HepG2 (cell line): Measurements from ENCODE around the gene MRNIP. TPM values are rescaled to one million over a fixed set of nuclear protein-coding genes. Genes with fewer than 3 reads are reported as not detected.
A peak's percentile ranks its signal among the peaks of the same experiment; 100 is the strongest.

ENCODE experiments used
- ATAC-seq: fragments of 200-7000 bp; cut with Tn5 transposase; 3 replicates; pipeline ENCODE4 v1.9.1; 2020; ENCODE audit warnings: mild to moderate bottlenecking, moderate library complexity
- BruUV-seq: library from RNA; stranded (reverse); fragments of 400-500 nt; replicated peaks from 2 replicates; lab custom pipeline; 2021; lab: Mats Ljungman, UMichigan
- CTCF ChIA-PET: fragments of 300-600 bp; formaldehyde crosslinking; extraction: SDS; loops from one replicate; lab custom pipeline; 2021; ENCODE audit warnings: low total read pairs, inconsistent platforms, low intra/inter-chr PET ratio; lab: Yijun Ruan, JAX
- POLR2A ChIA-PET: fragments of 350-600 bp; sonication (Branson Sonifier 250); formaldehyde crosslinking; loops from one replicate; lab custom pipeline; 2020; ENCODE audit warnings: antibody characterized with exemption, inconsistent platforms; lab: Yijun Ruan, JAX
- DNase-seq: peaks from one replicate; pipeline ENCODE4 v3.0.0-alpha.2; 2015; ENCODE audit warnings: low spot score
- FAIRE-seq: peaks from 3 replicates; lab custom pipeline; 2011; peaks lifted over from hg19 to GRCh38; lab: Jason Lieb, UNC
- H2AFZ ChIP-seq: one replicate; pipeline ENCODE4 v1.6.1; 2011; ENCODE audit warnings: low read length, inconsistent platforms
- H3K27ac ChIP-seq: fragments of 300-600 bp; 3 replicates; pipeline ENCODE4 v1.8.0; 2011; ENCODE audit warnings: mixed run types, mild to moderate bottlenecking, mixed read lengths, low read length, inconsistent platforms; ENCODE audit not compliant: insufficient read depth; ENCODE audit errors: extremely low read length
- H3K27me3 ChIP-seq, 2 experiments: fragments of 200-600 bp in 1 of 2; 2 replicates in 1 of 2; 3 replicates in 1 of 2; pipeline versions ENCODE4 v1.6.0 to v1.8.0; 2011; ENCODE audit warnings: low read length in 2 of 2, mild to moderate bottlenecking in 2 of 2, moderate library complexity in 2 of 2, inconsistent platforms in 1 of 2; ENCODE audit not compliant: insufficient read depth in 2 of 2, control insufficient read depth in 1 of 2
- H3K36me3 ChIP-seq, 2 experiments: fragments of 200-600 bp in 1 of 2; replicated peaks in 1 of 2; 2 replicates in 1 of 2; 3 replicates in 1 of 2; pipeline versions ENCODE4 v1.5.1 to v1.8.0; 2011; ENCODE audit warnings: low read length in 2 of 2, inconsistent platforms in 1 of 2; ENCODE audit not compliant: insufficient read depth in 2 of 2, control insufficient read depth in 1 of 2
- H3K4me1 ChIP-seq: 2 replicates; pipeline ENCODE4 v1.5.1; 2012; ENCODE audit warnings: low read length, inconsistent platforms; ENCODE audit not compliant: insufficient read depth
- H3K4me2 ChIP-seq: 2 replicates; pipeline ENCODE4 v1.6.0; 2011; ENCODE audit warnings: low read depth, low read length, inconsistent platforms
- H3K4me3 ChIP-seq, 3 experiments: fragments of 200-600 bp in 1 of 3; sonication (generic), shearing (Covaris generic) in 1 of 3; replicated peaks in 1 of 3; 2 replicates each; pipeline ENCODE4 v1.5.1; 2011 to 2016; ENCODE audit warnings: low read length in 3 of 3, inconsistent platforms in 2 of 3, low read depth in 2 of 3, mild to moderate bottlenecking in 2 of 3, control low read depth in 1 of 3, mixed read lengths in 1 of 3; ENCODE audit not compliant: insufficient read depth in 1 of 3
- H3K79me2 ChIP-seq: one replicate; pipeline ENCODE4 v1.6.1; 2011; ENCODE audit warnings: low read length, inconsistent platforms; ENCODE audit not compliant: insufficient read depth
- H3K9ac ChIP-seq: 2 replicates; pipeline ENCODE4 v1.6.0; 2011; ENCODE audit warnings: mild to moderate bottlenecking, low read depth, low read length, inconsistent platforms; ENCODE audit not compliant: insufficient read depth
- H3K9me3 ChIP-seq: 2 replicates; pipeline ENCODE4 v1.5.1; 2012; ENCODE audit warnings: mild to moderate bottlenecking, low read length
- H4K20me1 ChIP-seq: 2 replicates; pipeline ENCODE4 v1.6.0; 2011; ENCODE audit warnings: inconsistent platforms, mild to moderate bottlenecking, low read length, moderate library complexity; ENCODE audit not compliant: insufficient read depth
- FIP1L1 ChIP-seq: fragments of 200-400 bp; formaldehyde crosslinking; IDR thresholded peaks from 2 replicates; pipeline ENCODE4 v1.6.1; 2018; ENCODE audit warnings: low read depth, mild to moderate bottlenecking, low read length, moderate library complexity, borderline replicate concordance; ENCODE audit not compliant: insufficient read depth
- HNRNPLL ChIP-seq: fragments of 200-400 bp; formaldehyde crosslinking; IDR thresholded peaks from 2 replicates; pipeline ENCODE4 v1.6.1; 2017; ENCODE audit warnings: mild to moderate bottlenecking, low read depth, low read length; ENCODE audit not compliant: poor library complexity, severe bottlenecking
- JUN ChIP-seq: sonication (generic); formaldehyde crosslinking; IDR thresholded peaks from 2 replicates; pipeline ENCODE4 v1.4.0; 2020; ENCODE audit warnings: mild to moderate bottlenecking, missing genetic modification reagents
- KLF9 ChIP-seq: IDR thresholded peaks from 2 replicates; pipeline ENCODE4 v1.6.1; 2016; ENCODE audit warnings: low read depth
- NCOA5 ChIP-seq: sonication (generic); formaldehyde crosslinking; IDR thresholded peaks from 2 replicates; pipeline ENCODE4 v1.4.0; 2020; ENCODE audit warnings: missing genetic modification reagents
- RBFOX2 ChIP-seq: fragments of 200-400 bp; formaldehyde crosslinking; IDR thresholded peaks from 2 replicates; pipeline ENCODE4 v1.6.1; 2017; ENCODE audit warnings: low read depth, mild to moderate bottlenecking, low read length
- RBM22 ChIP-seq: fragments of 200-400 bp; formaldehyde crosslinking; optimal IDR thresholded peaks from 2 replicates; pipeline ENCODE3; 2017; ENCODE audit warnings: mild to moderate bottlenecking, low read length, moderate library complexity
- THAP11 ChIP-seq: IDR thresholded peaks from 2 replicates; pipeline ENCODE4 v1.6.1; 2016; ENCODE audit warnings: missing biosample characterization, missing genetic modification reagents
- ZNF496 ChIP-seq: sonication (generic); formaldehyde crosslinking; IDR thresholded peaks from 2 replicates; pipeline ENCODE4 v1.8.1; 2023; ENCODE audit warnings: mild to moderate bottlenecking, moderate library complexity, missing genetic modification reagents; ENCODE audit not compliant: insufficient replicate concordance
- ZNF598 ChIP-seq: sonication (generic); formaldehyde crosslinking; IDR thresholded peaks from 2 replicates; pipeline ENCODE4 v1.5.1; 2020; ENCODE audit warnings: mild to moderate bottlenecking, missing genetic modification reagents, borderline replicate concordance
- ZNF678 ChIP-seq: sonication (generic); formaldehyde crosslinking; IDR thresholded peaks from 2 replicates; pipeline ENCODE4 v1.4.0; 2020; ENCODE audit warnings: mild to moderate bottlenecking, missing genetic modification reagents
- ZNF776 ChIP-seq: sonication (generic); formaldehyde crosslinking; IDR thresholded peaks from 2 replicates; pipeline ENCODE4 v1.4.0; 2020; ENCODE audit warnings: mild to moderate bottlenecking, missing genetic modification reagents
- ZNF839 ChIP-seq: sonication (generic); formaldehyde crosslinking; IDR thresholded peaks from 2 replicates; pipeline ENCODE4 v1.4.0; 2020; ENCODE audit warnings: missing genetic modification reagents, mild to moderate bottlenecking, borderline replicate concordance
- WGBS: methylation state at CpG from one replicate; pipeline ENCODE4 v1.1.6; 2017; ENCODE audit warnings: low lambda C conversion rate; 5-methylcytosine and 5-hydroxymethylcytosine counted together
- in situ Hi-C: cut with HindIII; loops from 2 replicates; pipeline ENCODE4 v1.10.0; 2017; ENCODE audit warnings: low pct_unique_long_range_greater_than_20kb; ENCODE audit not compliant: extremely low pct_ligation_motif_present
- intact Hi-C: fragments of 100-400 bp; cut with micrococcal nuclease; formaldehyde crosslinking; loops from one replicate; pipeline ENCODE4 v1.10.0; 2022; ENCODE audit not compliant: unreplicated experiment
- polyA plus RNA-seq, 8 experiments: library from polyadenylated mRNA; depleted of rRNA in 3 of 8; stranded (reverse) in 7 of 8; unstranded in 1 of 8; fragments of >200 nt; fragmentation: Illumina TruSeq in 4 of 8; extraction: Trizol in 4 of 8; gene quantifications; 2 replicates each; pipeline versions ENCODE4 v1.2.1 to v1.2.3, GENCODE V29; 2011 to 2016; ENCODE audit warnings: low read depth in 4 of 8, missing spikeins in 1 of 8, mixed read lengths in 1 of 8; ENCODE audit not compliant: insufficient read depth in 1 of 8
- total RNA-seq, 5 experiments: library from RNA; depleted of rRNA; stranded (reverse); fragments of >200 nt; fragmentation: Illumina TruSeq; extraction: Trizol; gene quantifications; 2 replicates each; pipeline ENCODE4 v1.2.3, GENCODE V29; 2016; ENCODE audit warnings: low read depth in 1 of 5
- TF ChIP-seq, protein P1 (sequence below), 2 experiments: sonication (generic) in 1 of 2; formaldehyde crosslinking in 1 of 2; IDR thresholded peaks; 2 replicates each; pipeline versions ENCODE4 v1.5.1 to v1.6.1; 2011 to 2020; ENCODE audit warnings: borderline replicate concordance in 1 of 2, low read depth in 1 of 2, low read length in 1 of 2, mild to moderate bottlenecking in 1 of 2, missing genetic modification reagents in 1 of 2, moderate library complexity in 1 of 2
- TF ChIP-seq, protein P2 (sequence below): sonication (generic); formaldehyde crosslinking; IDR thresholded peaks from 2 replicates; pipeline ENCODE4 v1.4.0; 2020; ENCODE audit warnings: mild to moderate bottlenecking, missing genetic modification reagents
- TF ChIP-seq, protein P3 (sequence below): sonication (generic); formaldehyde crosslinking; IDR thresholded peaks from 2 replicates; pipeline ENCODE4 v1.5.1; 2020; ENCODE audit warnings: missing genetic modification reagents, mild to moderate bottlenecking, borderline replicate concordance

MRNIP gene
- total and polyA plus RNA-seq, 2 of the 13 experiments (the other 11 are each of a cell fraction or from before 2014, with no cell fraction given): 15.5 to 34.1 TPM

DNA sequence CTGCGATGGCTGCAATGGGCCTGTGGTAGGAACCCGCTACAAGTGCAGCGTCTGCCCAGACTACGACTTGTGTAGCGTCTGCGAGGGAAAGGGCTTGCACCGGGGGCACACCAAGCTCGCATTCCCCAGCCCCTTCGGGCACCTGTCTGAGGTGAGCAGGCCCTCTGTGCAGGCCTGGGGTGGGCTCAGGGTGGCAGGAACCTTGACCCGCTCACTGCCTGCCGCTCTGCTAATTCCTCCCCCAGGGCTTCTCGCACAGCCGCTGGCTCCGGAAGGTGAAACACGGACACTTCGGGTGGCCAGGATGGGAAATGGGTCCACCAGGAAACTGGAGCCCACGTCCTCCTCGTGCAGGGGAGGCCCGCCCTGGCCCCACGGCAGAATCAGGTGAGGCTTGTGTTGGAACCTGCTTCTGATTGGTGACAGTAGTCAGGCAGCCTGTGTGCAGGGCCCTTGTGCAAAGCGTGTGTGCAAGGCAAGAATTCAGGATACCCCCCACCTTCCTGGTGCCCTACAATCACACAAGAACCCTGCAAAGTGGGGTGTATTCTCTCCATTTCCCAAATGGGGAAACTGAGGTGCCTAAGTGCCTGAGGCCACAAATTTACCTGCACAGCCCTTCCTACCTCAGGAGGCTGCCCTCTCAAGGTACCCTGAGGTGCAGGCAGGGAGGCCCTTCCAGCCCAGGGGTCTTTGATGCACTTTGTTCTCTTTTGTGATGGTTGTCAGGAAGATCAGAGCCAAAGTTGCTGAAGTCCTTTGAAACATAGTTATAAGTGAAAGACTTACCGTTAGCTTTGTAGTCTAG lies 34.5 kb downstream of the MRNIP start:
- H2AFZ ChIP-seq: no peak overlapping the region
- peaks cover 84% of the 10 kb centered on the region for H3K4me1 ChIP-seq
- in situ Hi-C loops: no loop called here
- H3K9me3 ChIP-seq: no peaks in the 10 kb centered on the region
- FAIRE-seq (peak; percentile 23), ATAC-seq (no peak), DNase-seq (no peak)
- ChIA-PET CTCF (interaction anchor here (1.4 kb wide), 1 partner anchor 22 kb away, joined by 3 read pairs; no protein-coding TSS in a partner anchor), POLR2A (interaction anchor here (1.0 to 2.9 kb wide), 4 partner anchors 14 to 31 kb away, joined by 3 to 13 read pairs (median 10); partner anchors contain the start of gene LTC4S)
- intact Hi-C loops: no loop called here
- peaks cover 50% of the 10 kb centered on the region for H3K79me2 ChIP-seq
- H3K4me3 ChIP-seq: peak overlapping the region in 2 of 3 experiments; percentile 23 to 44; a peak in 2 of 6 replicates
- peaks cover 25 to 49% of the 10 kb centered on the region in 2 experiments for H3K36me3 ChIP-seq
- H3K4me2 ChIP-seq: peak overlapping the region; percentile 75
- peaks cover 51% of the 10 kb centered on the region for H4K20me1 ChIP-seq
- no peaks in the 10 kb centered on the region for H3K27me3 ChIP-seq
- H3K27ac ChIP-seq: peak overlapping the region; percentile 62
- WGBS: 85% methylated on average over 14 of the region's 22 CpGs
- H3K9ac ChIP-seq: peak overlapping the region; percentile 29; the same call in 1 of the 2 replicates
- BruUV-seq: no TSS peak
- TF ChIP-seq ZNF496 (CRISPR knock-in tag): no peak
- no peak for TF ChIP-seq KLF9 (CRISPR knock-in tag)
- TF ChIP-seq THAP11 (CRISPR knock-in tag): 0 out of 2 replicates have a peak, but pooled peaks have one; percentile 11
- no peak for TF ChIP-seq ZNF598 (CRISPR knock-in tag)
- no peak for TF ChIP-seq ZNF839 (CRISPR knock-in tag)
- TF ChIP-seq NCOA5 (CRISPR knock-in tag): no peak
- TF ChIP-seq HNRNPLL: peak; percentile 22
- TF ChIP-seq RBM22: peak; percentile 63
- no peak for TF ChIP-seq JUN (CRISPR knock-in tag)
- no peak for TF ChIP-seq ZNF678 (CRISPR knock-in tag)
- TF ChIP-seq FIP1L1: no peak
- no peak for TF ChIP-seq ZNF776 (CRISPR knock-in tag)
- TF ChIP-seq, protein P1, sequence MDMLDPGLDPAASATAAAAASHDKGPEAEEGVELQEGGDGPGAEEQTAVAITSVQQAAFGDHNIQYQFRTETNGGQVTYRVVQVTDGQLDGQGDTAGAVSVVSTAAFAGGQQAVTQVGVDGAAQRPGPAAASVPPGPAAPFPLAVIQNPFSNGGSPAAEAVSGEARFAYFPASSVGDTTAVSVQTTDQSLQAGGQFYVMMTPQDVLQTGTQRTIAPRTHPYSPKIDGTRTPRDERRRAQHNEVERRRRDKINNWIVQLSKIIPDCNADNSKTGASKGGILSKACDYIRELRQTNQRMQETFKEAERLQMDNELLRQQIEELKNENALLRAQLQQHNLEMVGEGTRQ (IDR thresholded peaks at IDR 0.05; ENCODE audit: low read depth, low read length): no peak
- TF ChIP-seq, protein P1 (CRISPR knock-in tag; IDR thresholded peaks at IDR 0.05; ENCODE audit: borderline replicate concordance): no peak
- TF ChIP-seq, protein P2, sequence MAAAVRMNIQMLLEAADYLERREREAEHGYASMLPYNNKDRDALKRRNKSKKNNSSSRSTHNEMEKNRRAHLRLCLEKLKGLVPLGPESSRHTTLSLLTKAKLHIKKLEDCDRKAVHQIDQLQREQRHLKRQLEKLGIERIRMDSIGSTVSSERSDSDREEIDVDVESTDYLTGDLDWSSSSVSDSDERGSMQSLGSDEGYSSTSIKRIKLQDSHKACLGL (CRISPR knock-in tag): 0 out of 2 replicates have a peak, but pooled peaks have one; percentile 33
- TF ChIP-seq, protein P3, sequence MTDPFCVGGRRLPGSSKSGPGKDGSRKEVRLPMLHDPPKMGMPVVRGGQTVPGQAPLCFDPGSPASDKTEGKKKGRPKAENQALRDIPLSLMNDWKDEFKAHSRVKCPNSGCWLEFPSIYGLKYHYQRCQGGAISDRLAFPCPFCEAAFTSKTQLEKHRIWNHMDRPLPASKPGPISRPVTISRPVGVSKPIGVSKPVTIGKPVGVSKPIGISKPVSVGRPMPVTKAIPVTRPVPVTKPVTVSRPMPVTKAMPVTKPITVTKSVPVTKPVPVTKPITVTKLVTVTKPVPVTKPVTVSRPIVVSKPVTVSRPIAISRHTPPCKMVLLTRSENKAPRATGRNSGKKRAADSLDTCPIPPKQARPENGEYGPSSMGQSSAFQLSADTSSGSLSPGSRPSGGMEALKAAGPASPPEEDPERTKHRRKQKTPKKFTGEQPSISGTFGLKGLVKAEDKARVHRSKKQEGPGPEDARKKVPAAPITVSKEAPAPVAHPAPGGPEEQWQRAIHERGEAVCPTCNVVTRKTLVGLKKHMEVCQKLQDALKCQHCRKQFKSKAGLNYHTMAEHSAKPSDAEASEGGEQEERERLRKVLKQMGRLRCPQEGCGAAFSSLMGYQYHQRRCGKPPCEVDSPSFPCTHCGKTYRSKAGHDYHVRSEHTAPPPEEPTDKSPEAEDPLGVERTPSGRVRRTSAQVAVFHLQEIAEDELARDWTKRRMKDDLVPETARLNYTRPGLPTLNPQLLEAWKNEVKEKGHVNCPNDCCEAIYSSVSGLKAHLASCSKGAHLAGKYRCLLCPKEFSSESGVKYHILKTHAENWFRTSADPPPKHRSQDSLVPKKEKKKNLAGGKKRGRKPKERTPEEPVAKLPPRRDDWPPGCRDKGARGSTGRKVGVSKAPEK (CRISPR knock-in tag): no peak
- peak; percentile 85 for TF ChIP-seq RBFOX2
